Superior temporal gyrus (tissue), 1 donor: ENCODE data around the gene SLC9A6.
"Not testable (repeated sequence)": the region's sequence is repeated elsewhere in the genome, so short reads cannot be mapped to it uniquely, and the experiment has no call there.

ENCODE experiments used
- DNase-seq: peaks from one replicate; pipeline ENCODE4 v3.0.0-alpha.2; 2016; ENCODE audit errors: extremely low spot score

The SLC9A6 gene

GRCh38 chrX:136029766-136030165, 44.5 kb downstream of the SLC9A6 start:
- DNase-seq = peak; percentile 31

GRCh38 chrX:136030303-136031191, 45.3 kb downstream of the SLC9A6 start:
- no peak for DNase-seq

- DNase-seq = no peak
Observed at GRCh38 chrX:136031626-136032025, 46.4 kb downstream of the SLC9A6 start.

- DNase-seq = no peak
Observed at GRCh38 chrX:136032370-136032769, 47.1 kb downstream of the SLC9A6 start.

GRCh38 chrX:136034668-136035067, 49.4 kb downstream of the SLC9A6 start:
- DNase-seq = no peak

GRCh38 chrX:136035663-136036062, 50.4 kb downstream of the SLC9A6 start:
- no peak for DNase-seq

- DNase-seq = no peak
Observed at GRCh38 chrX:136039485-136039884, 54.2 kb downstream of the SLC9A6 start.

- no peak for DNase-seq
Observed at GRCh38 chrX:136039968-136040367, 54.7 kb downstream of the SLC9A6 start.

- no peak for DNase-seq
Observed at GRCh38 chrX:136041254-136041812, 56.1 kb downstream of the SLC9A6 start.

GRCh38 chrX:136045008-136045407, 59.8 kb downstream of the SLC9A6 start:
- no peak for DNase-seq

GRCh38 chrX:136046295-136047015, 61.2 kb downstream of the SLC9A6 start:
- DNase-seq = no peak

- DNase-seq = no peak
Observed at GRCh38 chrX:136047016-136047642, 61.9 kb downstream of the SLC9A6 start.

GRCh38 chrX:136047969-136048368, 62.7 kb downstream of the SLC9A6 start:
- DNase-seq = no peak

GRCh38 chrX:136048446-136048845, 63.2 kb downstream of the SLC9A6 start:
- DNase-seq = no peak

GRCh38 chrX:136049608-136050007, 64.4 kb downstream of the SLC9A6 start:
- no peak for DNase-seq

- DNase-seq = not testable (repeated sequence)
Observed at GRCh38 chrX:136050875-136051274, 65.6 kb downstream of the SLC9A6 start.

- no peak for DNase-seq
Observed at GRCh38 chrX:136051611-136052010, 66.4 kb downstream of the SLC9A6 start.

GRCh38 chrX:136055651-136056221, 70.5 kb downstream of the SLC9A6 start:
- no peak for DNase-seq

- no peak for DNase-seq
Observed at GRCh38 chrX:136057567-136057966, 72.3 kb downstream of the SLC9A6 start.

GRCh38 chrX:136059350-136059749, 74.1 kb downstream of the SLC9A6 start:
- no peak for DNase-seq

- no peak for DNase-seq
Observed at GRCh38 chrX:136061286-136061685, 76.1 kb downstream of the SLC9A6 start.

- no peak for DNase-seq
Observed at GRCh38 chrX:136061696-136062095, 76.5 kb downstream of the SLC9A6 start.
